ENCODE measurements around the gene GJD4. TPM values are rescaled to one million over a fixed set of nuclear protein-coding genes. Genes with fewer than 3 reads are reported as not detected.

Gene GJD4
- total and polyA plus RNA-seq, 2 donors (not counting 3 experiments of a cell fraction or from before 2014, with no cell fraction given): not detected

- FAIRE-seq: no peak
- intact Hi-C loops (cut with micrococcal nuclease): loop anchor here (2.0 to 10.0 kb wide), 4 partner anchors 139 to 437 kb away; partner anchors contain the start of genes CCNY and CREM
- Histone ChIP-seq H3K9me3 (replicated peaks; ENCODE audit: control insufficient read depth, insufficient read depth, low read length) (no peaks in the 10 kb centered on the region), H3K4me3 (replicated peaks in 1 of 3; ENCODE audit: insufficient read depth in 1 of 3, low read depth in 1 of 3, low read length in 3 of 3) (no peak overlapping the region), H3K27ac (ENCODE audit: insufficient read depth, low read depth, low read length) (no peak overlapping the region), H4K20me1 (replicated peaks; ENCODE audit: control insufficient read depth, extremely low read depth, insufficient read depth, low read length) (no peaks in the 10 kb centered on the region), H3K9me1 (replicated peaks; ENCODE audit: control insufficient read depth, extremely low read depth, insufficient read depth, low read length) (no peaks in the 10 kb centered on the region), H3K27me3 (ENCODE audit: control insufficient read depth in 2 of 2, insufficient read depth in 2 of 2, low read length in 2 of 2) (no peaks in the 10 kb centered on the region), H3K9ac (replicated peaks; ENCODE audit: extremely low read depth, insufficient read depth, low read length) (no peak overlapping the region), H3K4me1 (ENCODE audit: control insufficient read depth, extremely low read depth, insufficient read depth, low read length) (peaks cover 12% of the 10 kb centered on the region), H3K79me2 (ENCODE audit: control insufficient read depth, insufficient read depth, low read length) (no peaks in the 10 kb centered on the region), H3K4me2 (ENCODE audit: insufficient read depth, low read length) (no peak overlapping the region), H3K36me3 (ENCODE audit: control insufficient read depth in 2 of 2, extremely low read depth in 1 of 2, insufficient read depth in 2 of 2, low read length in 2 of 2) (peaks cover 0 to 9% of the 10 kb centered on the region in 2 experiments), H2AFZ (ENCODE audit: low read depth, low read length) (no peak overlapping the region)
- dilution Hi-C loops (cut with MboI; ENCODE audit: extremely low pct_ligation_motif_present, low sequenced_read_pairs): no loop called here
- TF ChIP-seq MAX (IDR thresholded peaks at IDR 0.05; ENCODE audit: insufficient read depth, insufficient read length): no peak
- no peak for TF ChIP-seq JUN (IDR thresholded peaks at IDR 0.05; ENCODE audit: borderline replicate concordance, insufficient read depth, insufficient read length, low read depth)
- no peak for TF ChIP-seq GATA2 (IDR thresholded peaks at IDR 0.05; ENCODE audit: insufficient read depth, insufficient read length, low read depth, low read length)
- no peak for TF ChIP-seq EZH2 (IDR thresholded peaks at IDR 0.05; ENCODE audit: borderline replicate concordance, low read depth, low read length, severe bottlenecking)
- TF ChIP-seq CTCF (IDR thresholded peaks at IDR 0.05; ENCODE audit: extremely low read depth in 1 of 2, insufficient read depth in 1 of 2, low read depth in 1 of 2, low read length in 2 of 2): no peak
- TF ChIP-seq MYC (IDR thresholded peaks at IDR 0.05; ENCODE audit: low read depth, low read length): no peak
- no peak for TF ChIP-seq POLR2A (IDR thresholded peaks at IDR 0.05; ENCODE audit: low read depth, low read length)
- TF ChIP-seq FOS (IDR thresholded peaks at IDR 0.05; ENCODE audit: borderline replicate concordance, insufficient read depth, low read length): no peak
- no peak for TF ChIP-seq POLR2AphosphoS5 (IDR thresholded peaks at IDR 0.05; ENCODE audit: insufficient read depth, low read depth, low read length)
- no TSS peak for BruUV-seq (replicated peaks)
- POLR2A ChIA-PET: no interaction called here
- CTCF ChIA-PET: interaction anchor here (0.8 to 5.2 kb wide), 10 partner anchors 12 to 1218 kb away, joined by 3 to 55 read pairs (median 4); no protein-coding TSS in a partner anchor
- DNase-seq (ENCODE audit: low read depth, low spot score): no peak
Measured at GRCh38 chr10:35561715-35562114, 43.4 kb upstream of the GJD4 start.
